NCI-H1930 (cell line): ENCODE measurements around the gene NKAIN2.

Experiments
- DNase-seq, 2 experiments: peaks; one replicate each; lab custom pipeline; 2025; lab: John Stamatoyannopoulos, UW

NKAIN2 gene

GRCh38 chr6:123803504-123804013 lies at the start of gene NKAIN2:
Gene NKAIN2 (plus strand): TSS chr6:123803865.
- no peak for DNase-seq

- no peak for DNase-seq
Measured at GRCh38 chr6:123759472-123759871, 44.2 kb upstream of the NKAIN2 start.

DNA sequence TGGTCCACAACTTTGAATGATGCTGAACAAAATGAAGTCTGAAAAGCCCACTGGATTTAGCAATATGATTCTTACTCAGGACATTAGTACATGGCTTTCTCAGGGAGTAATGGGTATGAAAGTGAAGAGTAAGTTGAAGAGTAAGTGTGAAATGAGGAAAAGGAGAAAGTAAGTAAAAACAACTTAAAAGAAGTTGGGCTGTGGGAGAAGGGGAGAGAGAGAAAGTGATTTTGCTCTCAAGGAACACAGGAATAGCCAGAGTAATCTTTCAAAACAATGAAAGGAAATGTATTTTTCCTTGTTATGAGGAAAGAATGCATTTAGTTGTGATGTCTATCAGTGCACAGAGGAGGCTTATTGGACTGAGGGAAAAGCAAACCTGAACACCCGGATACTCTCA lies 39.8 kb upstream of the NKAIN2 start:
- DNase-seq: no peak

GRCh38 chr6:123764722-123765121 lies 38.9 kb upstream of the NKAIN2 start:
- no peak for DNase-seq

DNA sequence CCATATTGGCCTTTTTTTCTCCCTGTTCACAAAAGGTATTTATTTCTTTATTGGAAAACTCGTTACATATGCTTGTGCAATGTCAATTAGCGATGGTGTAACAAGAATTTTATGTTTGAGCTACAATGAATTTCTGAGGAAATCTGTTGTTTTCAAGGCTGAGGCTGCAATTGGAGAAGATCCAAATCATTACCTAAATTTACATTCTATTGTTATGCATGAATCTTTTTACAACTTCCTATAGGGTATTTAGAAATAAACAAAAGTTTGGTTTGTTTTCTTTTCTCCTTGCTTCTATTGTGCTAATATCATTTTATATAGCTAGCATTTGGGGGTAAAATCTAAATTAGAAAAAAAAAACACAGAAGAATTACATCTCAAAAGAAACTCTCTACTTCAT lies 34.7 kb upstream of the NKAIN2 start:
- DNase-seq: no peak

GRCh38 chr6:123769431-123769830 lies 34.2 kb upstream of the NKAIN2 start:
- DNase-seq: no peak

DNA sequence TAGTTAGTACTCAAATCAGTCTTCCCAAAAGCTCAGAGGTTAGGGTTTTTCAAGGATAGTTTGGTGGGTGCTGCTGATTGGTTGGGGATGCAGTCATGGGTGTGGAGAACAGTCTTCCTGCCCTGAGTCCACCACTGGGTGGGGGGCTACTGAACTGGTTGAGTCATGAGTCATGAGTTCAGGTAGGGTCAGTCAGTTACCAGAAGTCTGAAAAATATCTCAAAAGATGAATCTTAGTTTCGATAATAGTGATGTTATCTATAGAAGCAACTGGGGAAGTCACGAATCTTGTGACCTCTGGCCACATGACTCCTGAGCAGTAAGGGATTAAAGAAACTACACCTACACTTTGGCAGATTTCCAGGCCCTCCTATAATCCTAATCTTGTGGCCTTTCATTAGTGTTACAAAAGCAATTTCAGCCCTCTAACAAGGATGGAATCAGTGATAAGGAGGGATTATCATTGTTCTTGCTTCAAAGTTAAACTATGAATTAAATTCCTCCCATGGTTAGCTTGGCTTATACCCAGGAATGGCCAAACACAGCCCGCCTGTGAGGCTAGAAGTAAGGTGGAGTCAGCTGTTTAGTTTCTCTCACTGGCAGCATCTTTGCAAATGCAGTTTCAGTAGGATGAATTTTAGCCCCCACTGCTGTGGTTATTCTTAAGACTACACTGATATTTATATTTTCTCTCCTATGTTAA lies 33.3 kb upstream of the NKAIN2 start:
- DNase-seq: no peak

- no peak for DNase-seq
Measured at GRCh38 chr6:123771126-123771525, 32.5 kb upstream of the NKAIN2 start.

DNA sequence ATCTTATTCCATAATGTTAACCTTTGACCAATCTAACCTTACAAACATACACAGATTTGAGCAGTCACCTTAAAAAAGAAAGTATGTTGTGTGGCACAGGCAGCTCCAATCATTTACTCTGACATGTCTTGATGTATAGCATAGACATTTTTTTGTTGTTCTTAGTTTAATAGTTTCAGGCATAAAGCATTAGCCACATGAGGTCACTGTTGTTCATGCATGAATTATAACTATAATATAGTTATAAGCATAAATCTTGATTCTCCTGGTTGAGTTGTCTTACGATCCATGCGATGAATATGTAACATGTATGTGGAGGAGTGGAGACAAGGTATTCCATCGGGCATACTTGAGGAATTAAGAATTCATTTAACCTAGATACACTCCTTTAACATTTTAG lies 26.1 kb upstream of the NKAIN2 start:
- DNase-seq: peak in 1 of 2 experiments; percentile 2

DNA sequence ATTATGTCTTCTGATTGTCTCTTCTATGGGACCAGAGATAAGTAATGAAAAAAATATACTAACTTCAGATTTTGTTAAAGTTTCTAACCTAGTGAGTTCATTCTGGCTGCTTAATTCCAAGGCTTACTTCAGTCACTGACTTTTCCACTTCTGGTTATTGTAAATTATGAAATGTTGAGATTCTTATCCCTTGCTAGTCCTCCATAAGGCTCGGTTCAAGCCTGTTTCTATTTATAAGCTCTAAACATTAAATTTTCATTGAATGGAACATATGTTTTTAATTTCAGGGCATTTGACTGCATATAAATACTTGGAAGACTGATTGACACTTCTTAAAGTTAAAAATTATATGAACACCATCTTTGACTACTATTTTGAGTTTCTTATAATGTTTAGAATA lies 23.6 kb upstream of the NKAIN2 start:
- no peak for DNase-seq

DNA sequence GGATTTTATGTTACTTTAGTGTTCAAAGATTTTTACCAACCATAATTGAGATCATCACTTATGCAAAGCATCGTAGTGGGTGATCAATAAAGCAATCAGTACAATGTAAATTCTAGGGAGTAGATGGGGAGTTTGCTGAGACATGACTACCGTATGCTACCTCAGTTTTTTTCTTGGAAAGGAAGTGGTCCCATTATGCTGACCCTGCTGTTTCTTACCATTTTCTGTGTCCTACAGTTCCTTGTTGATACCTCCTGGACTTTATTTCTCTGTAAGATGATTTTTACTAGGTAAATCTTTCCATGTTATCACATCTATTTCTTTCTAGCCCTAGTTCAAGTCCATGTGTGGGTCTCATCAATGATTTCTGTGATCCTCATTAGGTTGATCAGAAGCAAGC lies 19.3 kb upstream of the NKAIN2 start:
- no peak for DNase-seq

DNA sequence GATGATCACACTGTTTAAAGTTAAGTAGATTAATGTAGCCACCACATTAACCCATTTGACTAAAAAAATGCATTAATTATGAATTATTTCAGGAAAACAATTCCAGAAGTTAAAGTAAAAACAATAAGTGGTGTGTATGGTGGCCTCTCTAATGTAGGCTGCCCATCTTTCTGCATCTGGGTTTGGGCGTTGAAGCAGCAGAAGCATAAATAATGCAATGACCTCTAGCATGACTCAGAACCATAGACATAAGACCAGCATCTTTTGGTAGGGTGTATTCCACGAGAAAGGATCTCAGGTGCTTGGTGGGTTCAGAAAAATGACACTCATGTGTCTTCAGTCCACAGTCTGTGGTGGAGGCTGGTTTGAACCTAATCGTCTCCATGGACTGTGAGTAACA lies 18.6 kb upstream of the NKAIN2 start:
- no peak for DNase-seq

DNA sequence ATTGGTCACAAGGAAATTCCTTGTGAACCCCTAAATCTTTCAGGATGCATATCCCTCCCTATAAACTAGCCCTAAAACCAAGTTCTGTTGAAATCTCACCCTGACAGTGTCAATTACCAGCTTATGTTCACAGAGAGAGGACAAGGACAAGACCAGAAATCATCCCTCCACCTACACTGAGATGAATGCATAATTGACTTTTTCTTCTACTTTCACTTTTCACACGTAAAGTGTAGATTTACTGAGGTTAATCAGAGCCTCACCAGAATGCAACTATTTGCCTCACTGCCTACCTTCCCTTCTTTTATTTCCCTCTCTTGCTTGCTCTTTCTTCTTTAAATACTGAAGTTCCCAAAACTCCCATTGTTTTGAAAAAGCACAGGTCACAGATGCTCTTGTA lies 15.3 kb upstream of the NKAIN2 start:
- DNase-seq: no peak

DNA sequence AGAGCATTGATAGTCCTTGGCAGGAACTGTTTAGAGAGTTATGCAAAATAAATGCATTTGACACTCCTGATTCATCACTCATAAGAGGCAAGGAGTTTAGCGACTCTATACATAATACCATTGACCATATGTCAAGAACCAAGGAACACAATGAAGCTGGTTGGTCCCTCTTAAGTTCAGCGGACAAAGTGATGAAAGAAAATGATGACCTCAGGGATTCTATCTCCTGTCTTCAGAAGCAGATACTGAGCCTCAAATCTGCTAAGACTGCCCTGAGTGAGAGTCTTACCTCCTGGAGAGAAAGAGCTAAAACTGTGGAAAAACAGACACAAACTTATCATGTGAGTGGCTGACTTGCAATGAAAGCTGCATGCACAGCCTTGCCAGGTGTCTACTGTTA lies 9.5 kb upstream of the NKAIN2 start:
- no peak for DNase-seq

DNA sequence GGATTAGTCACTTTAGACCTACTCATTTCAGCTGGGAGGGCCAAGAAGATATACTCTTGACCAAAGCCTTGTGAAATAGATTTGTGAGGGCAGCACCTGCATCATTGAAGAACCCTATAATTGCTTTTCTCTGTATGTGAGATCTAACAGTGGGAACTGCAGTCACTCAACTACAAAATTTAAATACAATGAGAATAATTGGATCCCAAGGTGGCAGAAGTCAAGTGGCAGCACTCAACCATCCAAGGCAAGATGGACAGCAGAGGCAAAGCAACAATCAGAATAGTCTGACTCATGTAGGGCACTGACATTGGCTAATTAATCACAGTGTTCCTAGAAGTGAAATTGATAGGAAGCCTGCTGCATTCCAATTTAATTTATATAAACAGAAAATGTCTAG lies 8.9 kb upstream of the NKAIN2 start:
- no peak for DNase-seq

- no peak for DNase-seq
Measured at GRCh38 chr6:123801067-123801466, 2.6 kb upstream of the NKAIN2 start.

DNA sequence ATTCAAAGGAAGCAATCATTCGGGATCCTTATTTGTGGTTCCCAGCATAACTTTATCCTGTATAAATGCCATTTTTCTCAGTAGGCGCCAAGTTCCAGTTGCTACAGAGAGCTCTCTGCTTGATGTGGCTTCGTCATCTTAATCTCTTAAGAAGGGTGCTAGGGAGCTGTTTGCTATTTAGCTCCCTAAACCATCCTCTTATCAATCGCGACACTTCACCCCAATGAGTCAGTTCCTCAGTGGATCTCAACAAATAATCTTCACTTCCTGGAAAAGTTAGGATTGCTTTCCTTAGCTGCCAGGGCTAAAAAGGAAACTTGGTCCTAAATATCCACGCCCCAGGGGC lies 1.3 kb upstream of the NKAIN2 start:
- no peak for DNase-seq

DNA sequence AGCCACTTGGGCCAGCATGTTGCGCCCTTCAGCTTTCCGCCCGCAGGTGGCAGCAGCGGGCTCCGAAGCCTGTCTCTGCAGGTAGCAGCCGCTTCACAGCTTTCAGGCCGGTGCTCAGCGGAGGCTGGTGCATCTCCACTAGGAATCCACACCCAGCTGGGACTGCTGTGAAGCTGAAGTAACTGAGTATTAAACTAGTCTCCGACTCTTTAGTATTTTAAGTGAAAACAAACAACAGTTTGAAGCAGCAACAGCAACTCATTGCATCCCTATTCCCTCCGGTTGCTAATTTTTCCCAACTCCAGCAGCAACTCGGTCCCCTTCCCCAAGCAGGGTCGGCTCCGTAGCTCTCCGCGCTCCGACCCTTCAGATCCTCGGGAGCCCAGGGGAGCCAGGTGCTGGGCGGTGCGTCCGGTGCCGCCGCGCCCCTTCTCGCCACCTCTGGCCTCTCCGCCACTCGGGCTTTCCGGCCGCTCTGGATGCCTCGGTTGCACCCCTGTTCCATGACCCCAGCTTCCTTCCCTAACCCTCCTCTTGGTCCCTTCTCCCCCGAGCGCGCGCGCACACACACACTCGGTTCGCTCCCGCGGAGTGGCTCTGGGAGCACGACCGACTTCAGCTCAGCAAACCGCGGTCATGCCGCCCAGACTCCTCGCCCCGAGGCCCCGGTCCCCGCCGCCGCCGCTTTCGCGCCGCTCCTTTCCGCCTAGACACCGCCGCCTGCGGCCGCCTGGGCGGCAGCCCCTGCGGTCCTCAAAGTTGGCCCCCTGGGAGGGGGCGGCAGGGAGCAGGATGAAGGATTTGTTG lies 765 bp upstream of the NKAIN2 start:
- DNase-seq: peak; percentile 77 to 82

GRCh38 chr6:123804014-123804786 lies 535 bp downstream of the NKAIN2 start:
- DNase-seq: peak; percentile 38 to 58

- no peak for DNase-seq
Measured at GRCh38 chr6:123804787-123805540, 1.3 kb downstream of the NKAIN2 start.

DNA sequence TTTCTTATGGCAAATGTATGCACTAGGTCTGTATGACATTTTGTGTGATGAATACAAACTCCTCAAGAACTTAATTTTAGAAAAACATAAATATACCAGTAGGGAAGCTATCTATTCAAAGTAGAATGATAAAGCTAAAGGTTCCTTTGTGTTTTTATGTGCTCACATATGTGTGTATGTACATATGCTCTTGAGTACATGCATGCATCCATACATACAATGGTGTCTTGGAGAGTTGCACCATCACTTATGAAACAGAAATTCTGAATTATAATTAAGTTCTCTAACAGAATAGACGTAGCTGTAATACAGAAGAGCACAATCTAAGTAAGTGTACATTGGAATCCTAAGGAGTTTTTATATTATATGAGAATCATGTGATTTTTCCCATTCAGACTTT lies 2.3 kb downstream of the NKAIN2 start:
- DNase-seq: no peak

DNA sequence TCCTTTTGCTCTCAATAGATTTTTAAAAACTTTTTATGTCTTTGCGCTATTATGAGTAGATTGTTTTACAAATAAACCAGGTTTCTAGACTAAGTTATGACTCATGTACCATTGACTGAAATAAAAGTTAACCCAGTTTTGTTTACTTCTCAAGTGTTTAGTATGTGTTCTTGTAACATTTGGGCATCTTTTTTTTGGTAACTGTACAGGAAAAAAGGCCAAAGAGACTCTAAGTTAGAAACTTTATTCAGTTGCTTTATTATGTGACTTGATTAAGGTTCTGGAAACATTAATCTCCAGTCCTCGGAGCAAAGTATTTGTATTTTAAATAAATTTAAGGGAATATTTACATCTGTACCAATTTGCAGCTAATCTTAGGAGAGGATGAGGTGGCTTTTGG lies 2.9 kb downstream of the NKAIN2 start:
- DNase-seq: no peak
